KOPT-K1 (cell line): Measurements from ENCODE around the gene FAM193A.
A peak's percentile ranks its signal among the peaks of the same experiment; 100 is the strongest.
"Not testable (repeated sequence)": the region's sequence is repeated elsewhere in the genome, so short reads cannot be mapped to it uniquely, and the experiment has no call there.

Experiments used
- H3K27ac ChIP-seq: fragments of 200-600 bp; sonication (generic); 2 replicates; pipeline ENCODE4 v1.5.1; 2016; ENCODE audit warnings: antibody characterized with exemption, mild to moderate bottlenecking, low read depth, low read length; ENCODE audit not compliant: poor library complexity, severe bottlenecking
- H3K36me3 ChIP-seq: fragments of 200-600 bp; sonication (generic); 2 replicates; pipeline ENCODE4 v1.5.1; 2017; ENCODE audit warnings: antibody characterized with exemption, mild to moderate bottlenecking, low read length, moderate library complexity; ENCODE audit not compliant: insufficient read depth
- H3K9me3 ChIP-seq: fragments of 200-600 bp; sonication (generic); 2 replicates; pipeline ENCODE4 v1.5.1; 2017; ENCODE audit warnings: antibody characterized with exemption, low read length, mild to moderate bottlenecking; ENCODE audit not compliant: insufficient read depth, poor library complexity, severe bottlenecking

FAM193A gene

GRCh38 chr4:2746891-2747695 lies 210.6 kb downstream of the FAM193A start:
- Histone ChIP-seq H3K36me3 (peaks cover 72% of the 10 kb centered on the region), H3K9me3 (no peaks in the 10 kb centered on the region), H3K27ac (no peak overlapping the region)

GRCh38 chr4:2750719-2751605 lies 214.5 kb downstream of the FAM193A start:
- H3K27ac ChIP-seq = no peak overlapping the region
- no peaks in the 10 kb centered on the region for H3K9me3 ChIP-seq

GRCh38 chr4:2753436-2753835 lies 217.0 kb downstream of the FAM193A start:
- Histone ChIP-seq H3K36me3 (peaks cover 26% of the 10 kb centered on the region), H3K27ac (no peak overlapping the region), H3K9me3 (no peaks in the 10 kb centered on the region)

More at GRCh38 chr4:2750719-2751605, 214.5 kb downstream of the FAM193A start:
- H3K36me3 ChIP-seq = peaks cover 47% of the 10 kb centered on the region

- no peaks in the 10 kb centered on the region for H3K9me3 ChIP-seq
- H3K27ac ChIP-seq = peak overlapping the region; percentile 76
- peaks cover 22% of the 10 kb centered on the region; the same call in 1 of the 2 replicates for H3K36me3 ChIP-seq
These were observed 218.7 kb downstream of the FAM193A start for GRCh38 chr4:2754848-2755819.

GRCh38 chr4:2755821-2756690 lies 219.6 kb downstream of the FAM193A start, which contains the start of gene TNIP2:
TNIP2 (minus strand) TSS chr4:2756336; CDS start chr4:2756289, 47 bp downstream.
- Histone ChIP-seq H3K9me3 (no peaks in the 10 kb centered on the region), H3K36me3 (peaks cover 17% of the 10 kb centered on the region; the same call in 1 of the 2 replicates), H3K27ac (peak within 1 kb of the TSS; percentile 76)

- Histone ChIP-seq H3K36me3 (peaks cover 16% of the 10 kb centered on the region; the same call in 1 of the 2 replicates), H3K9me3 (no peaks in the 10 kb centered on the region), H3K27ac (no peak overlapping the region)
These were observed 220.4 kb downstream of the FAM193A start for GRCh38 chr4:2756691-2757350.

GRCh38 chr4:2757426-2757825 lies 221.0 kb downstream of the FAM193A start:
- H3K36me3 ChIP-seq = peaks cover 10% of the 10 kb centered on the region; the same call in 1 of the 2 replicates
- no peak overlapping the region for H3K27ac ChIP-seq
- no peaks in the 10 kb centered on the region for H3K9me3 ChIP-seq

GRCh38 chr4:2761035-2761923 lies 224.8 kb downstream of the FAM193A start:
- H3K27ac ChIP-seq = no peak overlapping the region
- no peaks in the 10 kb centered on the region for H3K9me3 ChIP-seq
- H3K36me3 ChIP-seq = no peaks in the 10 kb centered on the region

GRCh38 chr4:2762048-2762447 lies 225.6 kb downstream of the FAM193A start:
- Histone ChIP-seq H3K27ac (no peak overlapping the region), H3K9me3 (no peaks in the 10 kb centered on the region), H3K36me3 (no peaks in the 10 kb centered on the region)

- not testable (repeated sequence) for H3K27ac ChIP-seq, H3K36me3 ChIP-seq, H3K9me3 ChIP-seq
These were observed 226.3 kb downstream of the FAM193A start for GRCh38 chr4:2762486-2763370.

- no peaks in the 10 kb centered on the region for H3K9me3 ChIP-seq
- no peaks in the 10 kb centered on the region for H3K36me3 ChIP-seq
- H3K27ac ChIP-seq = no peak overlapping the region
These were observed 227.1 kb downstream of the FAM193A start for GRCh38 chr4:2763511-2763967.
